ENCODE data around the gene COL12A1. TPM values are rescaled to one million over a fixed set of nuclear protein-coding genes. Genes with fewer than 3 reads are reported as not detected.

The COL12A1 gene
- total RNA-seq, 4 donors from 2014 or later: 216 to 534 (median 359) TPM

DNA sequence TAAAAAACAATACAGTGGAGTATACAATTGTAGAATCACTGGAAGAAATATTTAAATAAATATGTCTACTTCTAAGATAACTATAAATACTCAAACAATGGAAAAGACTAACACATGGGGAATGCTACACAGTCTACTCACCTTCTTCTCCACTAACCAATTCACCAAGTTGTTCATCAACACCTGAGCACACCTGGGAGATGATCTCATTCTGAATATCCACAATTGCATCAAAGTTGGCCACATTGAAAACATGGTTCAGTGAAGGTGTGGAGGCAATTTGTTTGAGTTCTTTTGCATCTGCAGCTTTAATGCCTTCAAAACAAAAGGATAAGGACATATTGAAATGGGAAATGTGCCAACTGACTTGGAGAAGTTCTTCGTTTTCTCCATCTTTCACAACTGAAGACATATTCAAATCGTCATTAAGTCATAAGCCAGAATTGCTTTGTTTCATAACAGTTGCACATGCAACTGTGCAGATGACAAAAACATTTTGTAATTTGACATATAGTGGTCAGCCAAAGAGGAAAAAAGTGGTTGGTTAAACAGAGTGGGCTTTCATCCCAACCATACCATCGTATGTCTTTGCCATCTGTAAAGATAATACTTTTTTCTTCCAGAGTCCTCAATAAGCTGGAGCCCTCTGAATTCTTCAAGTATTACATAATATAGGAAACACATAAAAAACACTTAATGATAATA lies 17.5 kb downstream of the COL12A1 start:
- TF ChIP-seq, protein P1, sequence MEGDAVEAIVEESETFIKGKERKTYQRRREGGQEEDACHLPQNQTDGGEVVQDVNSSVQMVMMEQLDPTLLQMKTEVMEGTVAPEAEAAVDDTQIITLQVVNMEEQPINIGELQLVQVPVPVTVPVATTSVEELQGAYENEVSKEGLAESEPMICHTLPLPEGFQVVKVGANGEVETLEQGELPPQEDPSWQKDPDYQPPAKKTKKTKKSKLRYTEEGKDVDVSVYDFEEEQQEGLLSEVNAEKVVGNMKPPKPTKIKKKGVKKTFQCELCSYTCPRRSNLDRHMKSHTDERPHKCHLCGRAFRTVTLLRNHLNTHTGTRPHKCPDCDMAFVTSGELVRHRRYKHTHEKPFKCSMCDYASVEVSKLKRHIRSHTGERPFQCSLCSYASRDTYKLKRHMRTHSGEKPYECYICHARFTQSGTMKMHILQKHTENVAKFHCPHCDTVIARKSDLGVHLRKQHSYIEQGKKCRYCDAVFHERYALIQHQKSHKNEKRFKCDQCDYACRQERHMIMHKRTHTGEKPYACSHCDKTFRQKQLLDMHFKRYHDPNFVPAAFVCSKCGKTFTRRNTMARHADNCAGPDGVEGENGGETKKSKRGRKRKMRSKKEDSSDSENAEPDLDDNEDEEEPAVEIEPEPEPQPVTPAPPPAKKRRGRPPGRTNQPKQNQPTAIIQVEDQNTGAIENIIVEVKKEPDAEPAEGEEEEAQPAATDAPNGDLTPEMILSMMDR (IDR thresholded peaks at IDR 0.05; ENCODE audit: low read depth): no peak

GRCh38 chr6:75183099-75183541 lies 22.7 kb downstream of the COL12A1 start:
- TF ChIP-seq, protein P1 (IDR thresholded peaks at IDR 0.05; ENCODE audit: low read depth): no peak

GRCh38 chr6:75180864-75181263 lies 25.0 kb downstream of the COL12A1 start:
- TF ChIP-seq, protein P1 (IDR thresholded peaks at IDR 0.05; ENCODE audit: low read depth): no peak

DNA sequence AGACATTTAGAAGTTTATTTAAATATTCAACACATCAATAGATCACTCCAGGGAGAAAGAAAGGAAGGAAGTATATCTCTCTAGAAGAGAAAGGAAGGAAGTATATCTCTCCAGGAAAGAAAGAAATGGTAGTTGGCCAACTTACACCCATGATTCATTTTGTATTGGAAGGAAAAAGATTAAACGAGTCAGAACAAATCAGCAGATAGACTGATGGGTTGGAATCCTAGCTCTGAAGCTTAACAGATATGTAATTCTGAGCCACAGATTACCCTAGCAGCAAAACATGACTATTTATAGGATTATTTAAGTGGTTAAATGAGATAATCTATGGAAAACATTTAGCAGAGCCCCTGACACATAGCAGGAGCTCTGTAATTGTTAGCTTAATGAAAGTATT lies 27.1 kb downstream of the COL12A1 start:
- TF ChIP-seq, protein P1 (IDR thresholded peaks at IDR 0.05; ENCODE audit: low read depth): no peak

GRCh38 chr6:75176076-75176582 lies 29.7 kb downstream of the COL12A1 start:
- TF ChIP-seq, protein P1 (IDR thresholded peaks at IDR 0.05; ENCODE audit: low read depth): no peak

- TF ChIP-seq, protein P1 (IDR thresholded peaks at IDR 0.05; ENCODE audit: low read depth): no peak
Measured at GRCh38 chr6:75171986-75172385, 33.9 kb downstream of the COL12A1 start.

DNA sequence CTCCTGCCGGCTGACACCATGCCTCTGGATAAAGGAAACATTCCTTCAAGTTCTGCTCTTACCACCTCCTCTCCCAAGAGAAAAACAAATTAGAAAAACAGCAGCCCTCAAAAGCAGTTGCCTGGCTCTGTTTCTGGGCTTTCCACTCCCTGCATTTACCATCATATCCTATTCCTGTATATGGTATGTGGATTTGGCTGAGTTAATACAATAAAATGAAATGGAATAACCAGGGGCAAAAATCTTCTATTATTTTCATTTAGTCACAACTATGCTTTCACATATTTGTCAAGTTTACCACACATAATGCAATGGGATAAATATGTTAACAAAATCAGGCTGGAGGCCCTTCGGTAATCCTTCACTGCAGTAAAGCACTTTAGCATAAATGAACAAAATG lies 34.3 kb downstream of the COL12A1 start:
- TF ChIP-seq, protein P1 (IDR thresholded peaks at IDR 0.05; ENCODE audit: low read depth): no peak
